ENCODE data around the gene EHMT2.

Gene EHMT2

DNA sequence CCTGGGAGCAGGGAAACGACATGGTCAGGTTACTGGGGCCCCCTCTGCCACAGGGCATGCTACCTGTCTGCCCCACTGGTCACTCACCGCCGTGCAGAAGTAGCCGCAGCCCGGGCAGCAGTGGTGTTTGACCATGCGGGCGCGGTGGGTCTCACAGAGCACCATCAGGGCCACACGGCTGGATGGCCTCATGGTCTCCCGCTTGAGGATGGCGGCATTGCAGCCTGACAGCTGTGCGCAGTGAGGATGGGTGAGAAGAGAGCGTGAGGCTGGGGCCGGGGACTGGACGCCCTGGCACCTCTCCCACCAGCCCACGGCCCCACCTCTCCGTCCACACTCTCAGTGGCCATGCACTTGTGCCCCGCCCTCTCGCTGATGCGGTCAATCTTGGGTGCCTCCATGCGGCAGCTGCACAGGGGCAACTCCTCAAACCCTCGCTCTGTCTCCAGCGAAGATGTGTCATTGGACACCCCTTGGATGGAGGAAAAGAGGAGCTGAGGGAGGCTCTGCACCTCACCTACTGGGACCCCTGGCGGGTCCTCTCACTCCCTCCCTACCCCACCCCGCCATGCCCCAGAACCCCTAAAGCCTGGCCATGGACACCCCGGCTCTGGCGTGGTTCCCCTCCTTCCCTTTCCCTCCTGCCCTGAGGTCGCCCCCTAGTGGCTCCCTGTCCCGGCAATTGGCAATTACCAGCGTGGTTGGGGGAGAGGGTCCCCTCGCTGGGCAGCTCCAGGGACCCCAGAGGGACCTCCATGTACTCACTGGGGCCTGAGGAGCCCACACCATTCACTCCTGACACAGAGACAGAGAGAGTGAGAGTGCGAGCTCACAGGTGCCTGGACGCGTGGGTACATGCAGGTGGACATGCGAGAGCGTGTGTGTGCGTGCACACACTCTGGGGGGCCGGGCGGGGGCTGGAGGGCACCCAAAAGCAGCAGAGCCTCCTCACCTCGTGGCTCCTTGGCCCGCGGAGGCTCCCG lies 8.9 kb downstream of the EHMT2 start:
- no peak for DNase-seq (ENCODE audit: low read depth, low spot score)
- TF ChIP-seq YY1 (IDR thresholded peaks at IDR 0.05; ENCODE audit: insufficient read depth, insufficient read length): no peak
- TF ChIP-seq SUZ12 (IDR thresholded peaks at IDR 0.05; ENCODE audit: extremely low read depth, insufficient read depth, insufficient read length): no peak
- TF ChIP-seq ZNF274 (IDR thresholded peaks at IDR 0.05; ENCODE audit: low read depth, low read length): no peak
- Histone ChIP-seq H3K36me3 (ENCODE audit: insufficient read depth, insufficient read length, low read length) (peaks cover 75% of the 10 kb centered on the region), H3K9me3 (ENCODE audit: insufficient read depth, low read length) (no peaks in the 10 kb centered on the region), H3K27me3 (ENCODE audit: insufficient read depth, insufficient read length) (no peaks in the 10 kb centered on the region), H3K4me3 (ENCODE audit: insufficient read length, low read depth) (no peak overlapping the region), H3K4me1 (ENCODE audit: insufficient read depth, insufficient read length) (no peaks in the 10 kb centered on the region), H3K9ac (ENCODE audit: insufficient read length, low read depth) (no peak overlapping the region)

DNA sequence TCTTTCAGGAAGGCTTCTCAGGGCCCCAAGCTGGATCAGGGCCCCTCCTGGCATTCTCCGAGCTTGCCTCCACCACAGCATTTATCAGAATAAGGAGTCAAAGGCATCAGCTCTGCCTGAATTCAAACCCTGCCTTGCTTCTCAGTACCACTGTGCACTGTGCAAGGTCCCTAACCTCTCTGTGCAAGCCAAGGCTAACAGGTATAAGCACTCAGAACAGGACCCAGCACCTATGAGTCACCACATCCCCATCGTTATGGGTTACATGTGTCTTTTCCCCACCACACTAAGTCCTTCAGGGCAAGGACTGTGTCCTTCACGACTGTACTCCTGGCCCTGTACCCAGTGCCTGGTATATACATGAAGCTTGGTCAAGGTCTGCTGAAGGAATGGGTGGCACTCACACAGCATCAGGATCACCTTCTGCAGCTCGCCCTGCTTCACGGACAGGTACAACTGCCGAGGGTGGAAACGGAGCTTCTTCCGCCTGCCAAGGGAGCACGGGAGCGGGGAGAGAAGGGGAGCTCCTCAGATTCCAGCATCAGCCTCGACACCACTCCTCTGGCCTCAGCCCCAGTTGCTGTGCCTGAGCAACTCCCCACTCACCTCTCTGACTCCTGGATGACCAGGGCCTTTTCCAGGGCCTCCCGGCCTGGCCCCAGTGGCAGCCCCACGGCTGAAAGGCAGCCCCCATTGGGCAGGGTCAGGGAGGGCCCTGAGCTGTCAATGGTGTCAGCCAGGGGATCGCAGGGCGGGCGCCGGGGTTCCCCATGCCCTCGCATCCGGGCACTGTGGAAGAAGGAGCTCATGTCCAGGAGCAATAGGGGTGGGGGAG lies 10.1 kb downstream of the EHMT2 start:
- TF ChIP-seq ZNF274 (IDR thresholded peaks at IDR 0.05; ENCODE audit: low read depth, low read length) (no peak), SUZ12 (IDR thresholded peaks at IDR 0.05; ENCODE audit: extremely low read depth, insufficient read depth, insufficient read length) (no peak)
- Histone ChIP-seq H3K36me3 (ENCODE audit: insufficient read depth, insufficient read length, low read length) (peaks cover 76% of the 10 kb centered on the region), H3K9ac (ENCODE audit: insufficient read length, low read depth) (no peak overlapping the region), H3K9me3 (ENCODE audit: insufficient read depth, low read length) (no peaks in the 10 kb centered on the region), H3K4me1 (ENCODE audit: insufficient read depth, insufficient read length) (no peaks in the 10 kb centered on the region), H3K27me3 (ENCODE audit: insufficient read depth, insufficient read length) (no peaks in the 10 kb centered on the region), H3K4me3 (ENCODE audit: insufficient read length, low read depth) (no peak overlapping the region)
- DNase-seq (ENCODE audit: low read depth, low spot score): no peak

DNA sequence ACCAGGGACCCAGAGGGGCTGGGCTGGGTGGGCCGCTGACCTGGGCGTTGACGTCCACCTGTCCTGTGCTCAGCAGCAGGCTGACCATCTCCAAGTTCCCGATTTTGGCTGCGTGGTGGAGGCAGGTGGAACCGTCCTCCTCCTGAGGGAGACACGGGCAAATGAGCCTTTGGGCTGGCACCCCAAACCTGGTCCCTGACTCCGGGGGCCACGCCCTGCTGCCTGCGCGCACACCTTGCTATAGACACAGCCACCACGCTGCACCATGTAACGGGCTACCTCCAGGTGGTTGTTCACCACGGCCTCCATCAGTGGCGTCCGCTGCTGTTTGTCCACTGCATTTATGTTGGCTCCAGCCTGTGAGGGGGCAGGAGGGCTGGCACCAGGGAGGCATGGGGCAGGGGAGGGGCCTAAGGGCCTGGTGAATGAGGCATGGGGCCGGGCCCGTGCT lies 10.9 kb downstream of the EHMT2 start:
- TF ChIP-seq YY1 (IDR thresholded peaks at IDR 0.05; ENCODE audit: insufficient read depth, insufficient read length) (no peak), SUZ12 (IDR thresholded peaks at IDR 0.05; ENCODE audit: extremely low read depth, insufficient read depth, insufficient read length) (no peak), ZNF274 (IDR thresholded peaks at IDR 0.05; ENCODE audit: low read depth, low read length) (no peak)
- Histone ChIP-seq H3K9ac (ENCODE audit: insufficient read length, low read depth) (no peak overlapping the region), H3K4me3 (ENCODE audit: insufficient read length, low read depth) (no peak overlapping the region), H3K4me1 (ENCODE audit: insufficient read depth, insufficient read length) (no peaks in the 10 kb centered on the region), H3K36me3 (ENCODE audit: insufficient read depth, insufficient read length, low read length) (peaks cover 72% of the 10 kb centered on the region), H3K9me3 (ENCODE audit: insufficient read depth, low read length) (no peaks in the 10 kb centered on the region), H3K27me3 (ENCODE audit: insufficient read depth, insufficient read length) (no peaks in the 10 kb centered on the region)
- DNase-seq (ENCODE audit: low read depth, low spot score): no peak

DNA sequence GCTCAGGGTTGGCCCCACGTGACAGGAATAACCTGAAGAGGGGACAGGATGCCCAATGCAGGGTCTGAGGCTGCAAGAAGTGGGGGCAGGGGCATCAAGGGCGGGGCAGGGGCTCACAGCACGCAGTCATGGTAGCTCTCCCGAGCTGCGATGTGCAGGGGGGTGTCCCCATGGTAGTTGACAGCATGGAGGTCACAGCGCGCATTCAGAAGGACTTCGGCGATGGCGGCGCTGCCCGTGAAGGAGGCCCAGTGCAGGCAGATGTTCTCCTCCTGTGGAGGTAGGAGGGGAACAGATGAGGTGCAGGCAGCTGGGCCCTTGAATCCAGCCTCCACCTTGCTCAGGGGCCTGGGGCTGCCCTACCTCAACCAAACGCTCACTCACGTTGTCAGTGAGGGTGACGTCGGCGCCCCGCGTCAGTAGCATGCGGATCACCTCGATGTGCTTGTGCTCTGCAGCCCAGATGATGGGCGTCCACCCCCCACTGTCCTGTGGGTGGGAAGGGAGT lies 12.9 kb downstream of the EHMT2 start:
- TF ChIP-seq SUZ12 (IDR thresholded peaks at IDR 0.05; ENCODE audit: extremely low read depth, insufficient read depth, insufficient read length) (no peak), ZNF274 (IDR thresholded peaks at IDR 0.05; ENCODE audit: low read depth, low read length) (no peak), YY1 (IDR thresholded peaks at IDR 0.05; ENCODE audit: insufficient read depth, insufficient read length) (no peak)
- DNase-seq (ENCODE audit: low read depth, low spot score): no peak
- H3K36me3 ChIP-seq (ENCODE audit: insufficient read depth, insufficient read length, low read length): peaks cover 85% of the 10 kb centered on the region
- H3K27me3 ChIP-seq (ENCODE audit: insufficient read depth, insufficient read length): no peaks in the 10 kb centered on the region
- H3K9ac ChIP-seq (ENCODE audit: insufficient read length, low read depth): no peak overlapping the region
- H3K9me3 ChIP-seq (ENCODE audit: insufficient read depth, low read length): no peaks in the 10 kb centered on the region
- no peak overlapping the region for H3K4me3 ChIP-seq (ENCODE audit: insufficient read length, low read depth)
- no peaks in the 10 kb centered on the region for H3K4me1 ChIP-seq (ENCODE audit: insufficient read depth, insufficient read length)

DNA sequence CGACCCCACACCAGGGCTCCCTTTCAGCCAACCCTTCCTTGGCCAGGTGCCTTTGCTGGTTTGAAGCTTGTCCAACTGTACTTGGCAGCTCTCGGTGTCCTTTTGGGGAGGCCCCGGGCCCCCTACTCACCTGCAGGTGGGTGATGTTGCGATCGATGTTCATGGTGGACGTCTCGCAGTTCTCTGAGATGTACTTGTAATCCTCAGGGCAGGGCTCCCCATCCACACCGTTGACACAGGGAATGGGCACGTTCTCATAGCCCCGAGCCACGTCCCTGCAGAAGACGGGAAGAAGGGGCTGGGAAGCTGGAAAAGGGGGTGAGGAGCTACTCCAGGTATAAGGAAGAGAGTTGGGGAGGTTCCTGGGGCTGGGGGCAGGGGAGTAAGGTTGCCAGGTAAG lies 13.8 kb downstream of the EHMT2 start:
- TF ChIP-seq SUZ12 (IDR thresholded peaks at IDR 0.05; ENCODE audit: extremely low read depth, insufficient read depth, insufficient read length) (no peak), ZNF274 (IDR thresholded peaks at IDR 0.05; ENCODE audit: low read depth, low read length) (no peak), YY1 (IDR thresholded peaks at IDR 0.05; ENCODE audit: insufficient read depth, insufficient read length) (no peak)
- H3K4me1 ChIP-seq (ENCODE audit: insufficient read depth, insufficient read length): no peaks in the 10 kb centered on the region
- H3K27me3 ChIP-seq (ENCODE audit: insufficient read depth, insufficient read length): no peaks in the 10 kb centered on the region
- H3K9ac ChIP-seq (ENCODE audit: insufficient read length, low read depth): no peak overlapping the region
- DNase-seq (ENCODE audit: low read depth, low spot score): no peak
- peaks cover 77% of the 10 kb centered on the region for H3K36me3 ChIP-seq (ENCODE audit: insufficient read depth, insufficient read length, low read length)
- no peaks in the 10 kb centered on the region for H3K9me3 ChIP-seq (ENCODE audit: insufficient read depth, low read length)
- no peak overlapping the region for H3K4me3 ChIP-seq (ENCODE audit: insufficient read length, low read depth)

DNA sequence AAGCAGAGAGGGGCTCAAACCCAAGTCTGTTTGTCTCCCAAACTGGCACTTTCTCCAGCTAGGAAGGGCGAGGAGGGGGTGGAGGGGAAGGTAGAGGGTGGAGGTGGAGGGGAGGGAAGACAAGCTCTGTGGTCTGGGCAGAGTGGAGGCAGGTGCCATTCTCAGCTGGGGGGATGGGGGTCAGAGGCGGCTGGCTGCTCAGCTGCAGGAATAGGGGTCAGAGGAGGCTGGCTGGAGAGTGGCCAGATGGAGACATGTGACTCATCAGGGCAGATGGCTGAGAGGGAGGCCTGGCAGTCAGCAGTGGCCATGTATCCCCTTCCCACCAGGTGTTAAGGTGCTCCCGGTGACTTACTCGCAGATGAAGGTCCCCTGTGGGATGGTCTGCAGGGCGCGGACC lies 15.2 kb downstream of the EHMT2 start:
- no peaks in the 10 kb centered on the region for H3K9me3 ChIP-seq (ENCODE audit: insufficient read depth, low read length)
- peaks cover 9% of the 10 kb centered on the region for H3K4me1 ChIP-seq (ENCODE audit: insufficient read depth, insufficient read length)
- TF ChIP-seq ZNF274 (IDR thresholded peaks at IDR 0.05; ENCODE audit: low read depth, low read length): no peak
- no peak for TF ChIP-seq YY1 (IDR thresholded peaks at IDR 0.05; ENCODE audit: insufficient read depth, insufficient read length)
- TF ChIP-seq SUZ12 (IDR thresholded peaks at IDR 0.05; ENCODE audit: extremely low read depth, insufficient read depth, insufficient read length): no peak
- no peak for DNase-seq (ENCODE audit: low read depth, low spot score)
- H3K9ac ChIP-seq (ENCODE audit: insufficient read length, low read depth): no peak overlapping the region
- peaks cover 64% of the 10 kb centered on the region for H3K36me3 ChIP-seq (ENCODE audit: insufficient read depth, insufficient read length, low read length)
- H3K27me3 ChIP-seq (ENCODE audit: insufficient read depth, insufficient read length): no peaks in the 10 kb centered on the region
- no peak overlapping the region for H3K4me3 ChIP-seq (ENCODE audit: insufficient read length, low read depth)

Measured in NT2/D1 (cell line).